Head of caudate nucleus (tissue), 42 donors: ENCODE measurements around the gene RHOBTB1.

Source experiments
- DNase-seq, 42 donors: peaks; one replicate each; pipeline versions ENCODE4 v3.0.0 to v3.0.0-alpha.2; 2020 to 2021; ENCODE audit warnings: mixed read lengths in 7 of 42
- intact Hi-C: fragments of 100-400 bp; cut with DNase I; formaldehyde crosslinking; loops from one replicate; pipeline ENCODE4 v1.15.0; 2022

RHOBTB1 gene

GRCh38 chr10:60967854-60968484, 24.0 kb upstream of the RHOBTB1 start:
- intact Hi-C loops: no loop called here
- DNase-seq: peak in 3 of 42 donors; percentile 7 to 10 (median 8)

GRCh38 chr10:60967260-60967659, 23.3 kb upstream of the RHOBTB1 start:
- DNase-seq: no peak
- intact Hi-C loops: no loop called here

- no peak for DNase-seq
- intact Hi-C loops: no loop called here
Observed at GRCh38 chr10:60965696-60966095, 21.7 kb upstream of the RHOBTB1 start.

GRCh38 chr10:60964257-60965235, 20.6 kb upstream of the RHOBTB1 start:
- intact Hi-C loops: no loop called here
- peak; percentile 50 to 92 (median 79) for DNase-seq

- intact Hi-C loops: no loop called here
Observed at GRCh38 chr10:60963441-60964256, 19.7 kb upstream of the RHOBTB1 start.

GRCh38 chr10:60962946-60963345, 19.0 kb upstream of the RHOBTB1 start:
- intact Hi-C loops: no loop called here
- DNase-seq: no peak

More at GRCh38 chr10:60963441-60964256, 19.7 kb upstream of the RHOBTB1 start:
- no peak for DNase-seq

- DNase-seq: no peak
- intact Hi-C loops: no loop called here
Observed at GRCh38 chr10:60960913-60961312, 16.9 kb upstream of the RHOBTB1 start.

- intact Hi-C loops: no loop called here
- no peak for DNase-seq
Observed at GRCh38 chr10:60960031-60960430, 16.0 kb upstream of the RHOBTB1 start.

- no peak for DNase-seq
- intact Hi-C loops: no loop called here
Observed at GRCh38 chr10:60958892-60959601, 15.1 kb upstream of the RHOBTB1 start.

- intact Hi-C loops: no loop called here
- no peak for DNase-seq
Observed at GRCh38 chr10:60957667-60958221, 13.8 kb upstream of the RHOBTB1 start.

GRCh38 chr10:60955957-60956425, 12.0 kb upstream of the RHOBTB1 start:
- DNase-seq: no peak
- intact Hi-C loops: no loop called here

- intact Hi-C loops: no loop called here
Observed at GRCh38 chr10:60955316-60955715, 11.3 kb upstream of the RHOBTB1 start.

GRCh38 chr10:60954035-60954434, 10.1 kb upstream of the RHOBTB1 start:
- intact Hi-C loops: no loop called here
- no peak for DNase-seq

More at GRCh38 chr10:60955316-60955715, 11.3 kb upstream of the RHOBTB1 start:
- DNase-seq: no peak

- intact Hi-C loops: no loop called here
- DNase-seq: no peak
Observed at GRCh38 chr10:60953420-60953819, 9.4 kb upstream of the RHOBTB1 start.

- intact Hi-C loops: no loop called here
- no peak for DNase-seq
Observed at GRCh38 chr10:60952846-60953220, 8.8 kb upstream of the RHOBTB1 start.

- intact Hi-C loops: no loop called here
- DNase-seq: no peak
Observed at GRCh38 chr10:60952067-60952845, 8.3 kb upstream of the RHOBTB1 start.

- intact Hi-C loops: no loop called here
- no peak for DNase-seq
Observed at GRCh38 chr10:60951272-60951724, 7.3 kb upstream of the RHOBTB1 start.

GRCh38 chr10:60950300-60950699, 6.3 kb upstream of the RHOBTB1 start:
- intact Hi-C loops: no loop called here
- DNase-seq: no peak
